T-helper 1 cell treated with Interleukin-12 subunit alpha and Interleukin-12 subunit beta and Interleukin-4 antibody, amounts not matched to agents 30 μg/mL and 1 μg/mL, for 36 hours (primary cell): ENCODE results near the gene SLC1A7.

Experiments
- H3K27ac Mint-ChIP-seq: one replicate; pipeline ENCODE4 v1.8.0; 2021; ENCODE audit warnings: mild to moderate bottlenecking, mixed read lengths
- H3K27me3 Mint-ChIP-seq: one replicate; pipeline ENCODE4 v1.8.0; 2021; ENCODE audit warnings: low read depth, mixed read lengths
- H3K36me3 Mint-ChIP-seq: one replicate; pipeline ENCODE4 v1.8.0; 2021; ENCODE audit warnings: low read depth, mixed read lengths
- H3K4me1 Mint-ChIP-seq: one replicate; pipeline ENCODE4 v1.8.0; 2021; ENCODE audit warnings: low read depth, mixed read lengths
- H3K4me3 Mint-ChIP-seq: one replicate; pipeline ENCODE4 v1.8.0; 2021; ENCODE audit warnings: mild to moderate bottlenecking, moderate library complexity, mixed read lengths
- H3K9me3 Mint-ChIP-seq: one replicate; pipeline ENCODE4 v1.8.0; 2021; ENCODE audit warnings: mixed read lengths

SLC1A7 gene

DNA sequence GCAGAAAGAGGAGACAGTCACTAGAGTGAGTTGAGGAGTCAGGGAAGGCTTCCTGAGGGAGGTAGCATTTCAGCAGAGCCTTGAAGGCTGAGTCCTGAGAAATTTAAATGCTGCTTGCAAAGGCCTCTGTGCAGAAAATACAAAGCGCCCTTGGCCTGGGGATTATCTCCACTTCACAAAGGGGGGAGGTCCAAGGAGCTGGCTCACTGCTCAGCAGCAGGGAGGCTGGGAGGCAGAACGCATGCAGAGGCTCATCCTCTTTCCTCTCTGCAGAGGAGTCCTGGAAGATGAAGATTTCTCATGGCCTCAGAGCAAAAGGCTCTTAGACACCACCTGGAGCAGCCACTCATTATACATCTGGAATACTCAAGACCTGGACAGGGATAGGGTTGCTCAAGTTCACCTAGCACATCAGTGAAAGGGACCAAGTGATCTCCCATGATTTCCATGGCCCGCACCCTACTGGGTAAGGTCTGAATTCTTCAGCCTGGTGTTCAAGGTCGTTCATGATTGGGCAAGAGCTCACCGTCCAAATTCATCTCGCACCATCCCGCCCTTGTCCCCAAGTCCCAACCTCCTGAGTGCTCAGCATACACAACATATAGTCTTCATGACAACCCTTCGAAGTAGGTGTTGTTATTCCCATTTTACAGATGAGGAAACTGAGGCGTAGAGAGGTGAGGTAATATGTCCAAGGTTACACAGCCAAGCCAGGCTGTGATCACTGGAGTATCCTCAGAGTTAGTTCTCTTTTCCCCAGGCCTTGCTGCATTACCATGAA is 9.0 kb downstream of the SLC1A7 start:
- no peak overlapping the region for H3K4me3 Mint-ChIP-seq

DNA sequence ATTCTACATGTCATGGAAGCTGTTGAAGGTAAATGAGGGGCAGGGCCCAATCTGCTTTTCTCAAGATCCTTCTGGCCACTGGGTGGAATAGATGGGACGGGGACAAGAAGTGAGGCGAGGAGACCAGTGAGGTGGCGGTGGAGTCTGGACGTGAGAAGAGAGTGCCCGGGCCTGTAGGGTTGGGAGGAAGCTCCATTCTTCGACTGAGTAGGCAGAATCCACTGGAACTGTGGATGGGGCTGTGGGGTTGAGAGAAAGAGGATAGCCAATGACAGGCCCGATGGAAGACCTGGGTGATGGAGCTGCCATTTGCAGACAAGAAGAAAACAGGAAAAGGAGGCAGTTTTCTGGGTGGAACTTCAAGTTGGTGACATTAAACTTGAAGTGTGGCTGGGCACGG is 10.3 kb downstream of the SLC1A7 start:
- no peaks in the 10 kb centered on the region for H3K36me3 Mint-ChIP-seq
- no peak overlapping the region for H3K4me3 Mint-ChIP-seq
- no peaks in the 10 kb centered on the region for H3K4me1 Mint-ChIP-seq
- H3K27ac Mint-ChIP-seq, result no peak overlapping the region
- H3K27me3 Mint-ChIP-seq, result no peaks in the 10 kb centered on the region
- H3K9me3 Mint-ChIP-seq, result peaks cover 1% of the 10 kb centered on the region

More for the DNA sequence above, 9.0 kb downstream of the SLC1A7 start:
- Mint-ChIP-seq H3K9me3 (peaks cover 12% of the 10 kb centered on the region), H3K4me1 (no peaks in the 10 kb centered on the region), H3K27me3 (no peaks in the 10 kb centered on the region), H3K27ac (no peak overlapping the region), H3K36me3 (no peaks in the 10 kb centered on the region)

DNA sequence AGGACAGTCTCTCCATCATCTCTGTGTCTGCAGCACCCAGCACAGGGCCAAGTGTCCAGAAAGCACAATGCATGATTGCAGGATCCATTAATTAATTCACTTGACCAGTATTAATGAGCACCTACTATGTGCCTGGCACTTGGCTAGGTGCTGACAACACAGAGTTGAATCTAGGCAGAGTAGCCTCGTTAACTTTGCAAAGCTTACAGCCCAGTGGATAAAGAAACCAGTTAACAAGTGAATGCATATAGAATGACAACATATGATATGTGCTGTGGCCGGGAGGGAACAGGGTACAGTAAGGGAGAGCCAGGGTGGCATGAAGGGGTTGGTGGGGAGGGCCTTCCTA is 10.9 kb downstream of the SLC1A7 start:
- H3K9me3 Mint-ChIP-seq, result no peaks in the 10 kb centered on the region
- H3K36me3 Mint-ChIP-seq, result no peaks in the 10 kb centered on the region
- no peak overlapping the region for H3K4me3 Mint-ChIP-seq
- H3K27ac Mint-ChIP-seq, result no peak overlapping the region
- H3K27me3 Mint-ChIP-seq, result no peaks in the 10 kb centered on the region
- no peaks in the 10 kb centered on the region for H3K4me1 Mint-ChIP-seq

DNA sequence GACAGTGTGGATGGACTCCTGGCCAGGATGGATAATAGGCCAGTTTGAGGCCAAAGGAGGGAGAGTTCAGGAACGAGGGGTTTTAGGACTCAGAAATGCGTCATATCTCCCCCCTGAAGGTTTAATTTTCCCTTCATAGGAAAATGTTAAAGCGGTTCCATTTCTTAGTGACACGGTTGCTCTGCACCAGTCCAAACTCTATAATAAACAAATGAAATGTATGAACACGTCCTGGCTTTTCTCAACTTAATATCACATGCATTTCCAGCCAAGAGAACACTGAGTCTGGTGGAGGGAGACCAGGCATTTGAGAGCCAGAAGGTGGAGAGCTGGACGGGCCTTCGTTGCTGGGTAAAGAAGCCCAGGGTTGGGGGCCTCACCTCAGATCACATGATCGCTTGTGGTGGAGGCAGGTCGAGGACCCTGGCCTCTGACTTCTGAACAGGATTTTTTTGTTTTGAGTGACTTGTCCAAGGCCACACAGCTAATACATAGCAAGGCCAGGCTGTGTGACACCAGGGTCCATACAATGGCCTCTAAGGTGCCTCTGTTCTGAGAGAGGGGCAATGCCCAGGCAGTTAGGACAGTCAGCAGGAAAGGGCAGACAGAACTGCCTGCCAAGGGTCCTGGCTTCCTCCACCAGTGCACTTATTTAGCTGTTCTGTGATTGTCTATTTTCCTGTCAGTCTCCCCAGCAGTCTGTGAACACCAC is 11.4 kb downstream of the SLC1A7 start:
- H3K27ac Mint-ChIP-seq, result no peak overlapping the region
- no peak overlapping the region for H3K4me3 Mint-ChIP-seq
- no peaks in the 10 kb centered on the region for H3K9me3 Mint-ChIP-seq
- H3K27me3 Mint-ChIP-seq, result no peaks in the 10 kb centered on the region
- no peaks in the 10 kb centered on the region for H3K36me3 Mint-ChIP-seq
- no peaks in the 10 kb centered on the region for H3K4me1 Mint-ChIP-seq

DNA sequence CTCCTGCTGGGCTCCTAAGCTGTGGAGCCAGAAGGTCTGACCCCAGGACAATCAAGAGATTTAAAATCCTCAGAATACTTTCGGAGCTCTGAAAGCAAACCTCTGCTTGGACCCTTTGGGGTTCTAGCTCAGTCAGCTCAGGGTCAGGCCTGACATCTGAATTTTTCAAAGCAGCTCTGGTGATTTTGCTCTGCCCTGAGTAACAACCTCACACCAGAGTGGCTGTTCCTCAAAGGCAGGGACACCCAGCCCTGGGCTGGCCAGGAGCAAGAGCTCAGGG is 11.9 kb downstream of the SLC1A7 start:
- Mint-ChIP-seq H3K36me3 (no peaks in the 10 kb centered on the region), H3K4me1 (no peaks in the 10 kb centered on the region), H3K4me3 (no peak overlapping the region), H3K9me3 (no peaks in the 10 kb centered on the region), H3K27me3 (no peaks in the 10 kb centered on the region), H3K27ac (no peak overlapping the region)

DNA sequence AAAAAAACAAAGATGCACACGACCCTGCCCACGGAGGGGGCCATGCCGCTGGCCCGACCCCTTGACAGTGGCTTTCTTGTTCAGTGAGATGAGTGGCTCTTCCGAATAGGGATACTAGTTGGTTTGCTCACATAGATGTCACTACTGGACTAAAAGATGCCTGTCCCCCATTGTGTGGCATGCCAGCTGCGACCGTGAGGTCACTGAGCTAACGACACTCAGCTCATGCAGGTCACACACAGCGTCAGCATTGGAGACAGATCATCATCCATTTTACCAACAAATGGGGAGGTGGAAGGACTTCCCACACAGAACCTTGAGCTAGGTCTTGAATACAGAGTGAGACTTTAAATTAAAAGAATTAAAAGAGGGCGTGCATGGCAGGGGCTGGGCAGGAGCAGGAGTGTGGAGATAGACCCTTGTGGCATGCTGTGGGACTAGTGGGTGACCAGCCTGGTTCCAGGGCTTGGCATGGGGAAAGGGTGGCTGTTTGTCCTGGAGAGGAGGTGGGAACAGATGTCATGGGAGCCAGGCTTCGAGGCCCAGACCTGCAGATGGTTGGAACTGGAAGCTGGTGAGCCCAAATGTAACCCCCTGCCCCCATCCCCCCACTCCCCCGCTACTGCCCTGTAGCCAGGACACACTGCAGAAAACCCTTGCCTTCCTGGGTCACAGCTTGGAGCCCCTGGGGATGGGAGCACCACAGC is 12.4 kb downstream of the SLC1A7 start:
- H3K4me3 Mint-ChIP-seq, result no peak overlapping the region
- H3K4me1 Mint-ChIP-seq, result no peaks in the 10 kb centered on the region
- H3K27me3 Mint-ChIP-seq, result peaks cover 1% of the 10 kb centered on the region
- H3K27ac Mint-ChIP-seq, result no peak overlapping the region
- no peaks in the 10 kb centered on the region for H3K36me3 Mint-ChIP-seq
- H3K9me3 Mint-ChIP-seq, result no peaks in the 10 kb centered on the region

DNA sequence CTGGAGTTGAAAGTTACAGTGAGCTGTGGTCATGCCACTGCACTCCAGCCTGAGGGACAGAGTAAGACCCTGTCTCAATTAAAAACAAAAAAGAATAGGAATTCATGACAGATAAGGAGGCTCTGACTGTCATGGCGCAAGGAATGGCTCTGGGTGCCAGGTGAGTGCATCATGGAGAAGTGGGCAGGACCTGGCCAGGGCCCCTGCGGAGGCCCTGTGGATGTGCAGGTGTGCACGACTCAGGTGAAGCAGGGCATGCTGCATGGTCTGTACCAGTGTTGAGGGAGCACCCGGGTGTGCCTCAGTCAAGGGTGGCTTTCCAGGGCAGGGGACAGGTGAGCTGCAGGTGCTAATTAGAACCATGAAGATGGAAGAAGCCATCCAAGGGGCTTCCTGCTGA is 14.0 kb downstream of the SLC1A7 start:
- H3K9me3 Mint-ChIP-seq, result no peaks in the 10 kb centered on the region
- H3K4me1 Mint-ChIP-seq, result no peaks in the 10 kb centered on the region
- no peaks in the 10 kb centered on the region for H3K36me3 Mint-ChIP-seq
- H3K27ac Mint-ChIP-seq, result no peak overlapping the region
- H3K27me3 Mint-ChIP-seq, result peaks cover 5% of the 10 kb centered on the region
- no peak overlapping the region for H3K4me3 Mint-ChIP-seq

DNA sequence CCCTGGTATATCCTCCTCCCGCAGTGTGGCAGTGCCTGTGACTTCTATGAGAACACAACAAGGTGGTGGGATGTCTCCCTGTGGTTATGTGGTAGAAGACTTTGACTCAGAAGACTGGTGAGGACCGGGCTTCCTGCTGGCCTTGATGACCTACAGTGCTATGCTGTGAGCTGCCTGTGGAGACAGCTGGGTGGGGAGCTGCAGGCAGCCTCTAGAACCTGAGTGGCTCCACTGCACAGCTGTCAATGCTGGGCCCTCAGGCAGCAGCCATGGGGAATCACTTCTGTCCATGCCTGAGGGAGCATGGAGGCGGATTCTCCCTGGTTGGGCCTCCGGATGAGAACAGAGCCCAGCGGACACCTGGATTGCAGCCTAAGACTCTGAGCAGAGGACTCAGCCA is 14.9 kb downstream of the SLC1A7 start:
- Mint-ChIP-seq H3K4me3 (no peak overlapping the region), H3K36me3 (no peaks in the 10 kb centered on the region), H3K27ac (no peak overlapping the region), H3K4me1 (no peaks in the 10 kb centered on the region), H3K27me3 (peaks cover 5% of the 10 kb centered on the region), H3K9me3 (no peaks in the 10 kb centered on the region)

DNA sequence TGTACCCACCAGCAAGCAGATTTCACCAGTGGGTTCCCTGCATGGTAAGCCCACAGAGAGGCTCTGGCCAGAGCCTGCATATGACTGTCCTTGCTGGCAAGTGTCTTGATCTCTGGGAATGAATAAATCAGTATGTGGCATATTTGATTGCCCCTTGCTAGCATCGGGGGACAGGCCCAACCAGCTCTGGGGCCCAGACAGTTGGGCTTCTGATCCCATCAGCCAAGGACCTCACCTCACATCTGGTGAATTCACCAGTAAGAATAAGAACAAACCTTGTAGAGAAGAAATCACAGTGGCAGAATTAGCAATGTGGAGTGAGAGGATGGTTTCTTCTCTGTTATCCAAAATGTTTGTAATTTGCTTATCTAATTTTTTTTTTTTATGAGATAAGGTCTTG is 15.9 kb downstream of the SLC1A7 start:
- Mint-ChIP-seq H3K36me3 (no peaks in the 10 kb centered on the region), H3K27ac (no peak overlapping the region), H3K4me1 (no peaks in the 10 kb centered on the region), H3K4me3 (no peak overlapping the region), H3K27me3 (peaks cover 5% of the 10 kb centered on the region), H3K9me3 (no peaks in the 10 kb centered on the region)

DNA sequence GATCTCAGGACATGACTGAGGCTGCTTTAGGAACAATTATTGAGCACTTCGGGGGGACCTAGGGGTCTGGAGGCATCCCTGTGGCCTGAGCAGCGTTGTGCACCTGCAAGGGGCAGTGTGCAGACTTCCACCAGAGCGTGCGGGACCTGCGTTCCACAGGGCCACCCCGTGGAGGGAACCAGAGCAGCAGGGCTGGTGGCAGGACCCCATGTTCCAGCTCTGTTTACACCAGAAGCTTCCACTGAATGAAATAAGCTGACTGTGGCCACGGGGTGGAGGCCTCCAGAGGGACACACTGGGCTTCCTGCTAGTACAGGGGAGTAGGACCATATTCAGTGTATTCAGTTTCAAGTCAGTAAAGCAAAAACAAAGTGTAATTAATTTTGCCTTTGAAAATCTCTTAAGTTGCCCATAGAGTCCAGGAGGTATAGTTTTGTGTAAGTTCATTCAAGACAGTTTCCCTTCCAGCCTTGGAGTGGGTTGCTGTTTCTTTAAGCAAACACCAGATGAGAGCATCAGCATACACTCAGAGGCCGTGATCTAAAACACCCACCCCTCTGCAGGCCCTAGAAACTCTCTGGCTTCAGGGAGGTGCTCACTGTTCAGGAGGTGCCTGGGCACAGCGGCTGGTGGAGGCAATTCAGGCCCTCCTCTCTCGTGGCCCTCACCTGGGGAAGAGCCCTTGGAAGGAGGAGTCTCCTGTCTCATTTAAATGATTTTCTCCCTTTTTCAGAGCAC is 16.6 kb downstream of the SLC1A7 start:
- H3K36me3 Mint-ChIP-seq, result no peaks in the 10 kb centered on the region
- no peak overlapping the region for H3K27ac Mint-ChIP-seq
- H3K27me3 Mint-ChIP-seq, result peaks cover 5% of the 10 kb centered on the region
- H3K4me1 Mint-ChIP-seq, result no peaks in the 10 kb centered on the region
- H3K9me3 Mint-ChIP-seq, result no peaks in the 10 kb centered on the region
- H3K4me3 Mint-ChIP-seq, result no peak overlapping the region

DNA sequence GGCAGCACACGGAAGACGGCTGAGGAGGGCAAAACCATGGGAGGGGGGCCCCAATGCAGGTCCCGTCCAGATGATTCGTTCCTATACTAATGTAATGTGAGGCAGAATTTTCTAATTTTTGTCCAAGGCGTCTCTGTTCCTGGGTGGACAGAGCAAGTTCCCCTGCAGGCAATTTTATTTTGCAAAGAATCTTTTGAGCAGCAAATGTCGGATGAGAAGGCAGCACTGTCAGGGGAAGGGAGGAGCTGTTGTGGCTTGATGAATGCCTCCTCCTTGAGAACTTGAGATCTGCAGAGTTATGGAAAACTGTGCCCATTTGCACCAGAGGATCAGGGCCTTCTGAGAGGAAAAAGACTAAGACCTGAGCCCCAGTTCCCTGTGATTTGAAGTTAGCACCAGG is 17.3 kb downstream of the SLC1A7 start:
- peaks cover 5% of the 10 kb centered on the region for H3K27me3 Mint-ChIP-seq
- no peaks in the 10 kb centered on the region for H3K36me3 Mint-ChIP-seq
- no peak overlapping the region for H3K4me3 Mint-ChIP-seq
- H3K4me1 Mint-ChIP-seq, result no peaks in the 10 kb centered on the region
- H3K9me3 Mint-ChIP-seq, result no peaks in the 10 kb centered on the region
- no peak overlapping the region for H3K27ac Mint-ChIP-seq

DNA sequence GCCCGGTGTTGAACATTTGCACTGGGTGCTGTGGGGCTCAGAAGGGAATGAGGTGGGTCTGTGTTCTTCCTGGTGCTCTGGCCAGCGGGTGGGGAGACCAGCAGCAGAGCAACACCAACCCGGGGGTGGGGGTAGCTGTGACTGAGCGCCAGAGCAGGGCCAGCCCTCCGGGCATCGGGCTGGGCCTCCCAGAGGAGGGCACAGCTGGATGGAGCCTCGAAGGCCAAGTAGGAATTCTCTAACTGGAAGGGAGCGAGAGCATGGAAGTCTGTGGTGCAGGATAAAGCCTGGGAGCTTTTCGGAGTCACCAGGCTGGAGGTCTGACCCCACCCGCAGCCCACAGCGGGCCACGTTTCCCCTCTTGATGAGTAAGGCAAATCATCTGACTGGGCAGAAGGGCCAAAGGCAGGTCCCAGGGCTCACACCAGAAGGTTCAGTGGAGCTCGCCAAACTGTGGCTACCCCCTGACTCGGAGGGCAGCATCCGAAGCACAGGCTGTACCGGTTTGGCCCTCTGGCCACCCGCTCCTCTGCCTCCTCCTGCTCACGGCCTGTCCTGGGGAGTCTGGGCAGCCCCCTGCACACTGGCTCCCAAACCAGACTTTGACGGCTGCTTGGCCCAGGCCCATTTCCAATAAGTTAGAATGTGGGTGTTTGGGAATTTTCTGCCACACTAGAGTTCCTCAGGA is 18.8 kb downstream of the SLC1A7 start:
- Mint-ChIP-seq H3K4me3 (no peak overlapping the region), H3K9me3 (no peaks in the 10 kb centered on the region), H3K4me1 (no peaks in the 10 kb centered on the region), H3K27me3 (peaks cover 5% of the 10 kb centered on the region), H3K36me3 (no peaks in the 10 kb centered on the region), H3K27ac (no peak overlapping the region)

DNA sequence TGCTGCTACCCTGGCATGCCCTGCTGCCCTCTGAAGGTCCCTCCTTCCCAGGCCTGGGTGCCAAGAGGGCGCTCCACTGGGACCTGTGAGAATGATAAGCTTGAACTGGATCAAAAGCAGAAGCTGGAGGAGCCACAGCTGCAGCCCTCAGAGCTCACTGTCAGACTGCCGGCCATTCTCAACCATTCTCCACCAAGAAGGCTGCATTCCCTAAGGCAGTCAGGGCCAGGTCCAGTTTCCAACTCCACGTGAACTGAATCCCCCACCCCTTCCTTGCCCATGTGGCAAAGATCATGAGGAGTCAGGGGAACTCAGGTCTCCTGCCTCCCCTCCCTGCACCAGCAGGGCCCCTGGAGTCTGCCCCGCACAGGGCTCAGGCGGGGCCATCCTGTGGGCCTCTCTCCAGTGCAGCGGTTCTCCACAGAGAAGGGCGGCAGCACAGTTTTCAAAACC is 19.5 kb downstream of the SLC1A7 start:
- no peaks in the 10 kb centered on the region for H3K4me1 Mint-ChIP-seq
- H3K4me3 Mint-ChIP-seq, result no peak overlapping the region
- peaks cover 5% of the 10 kb centered on the region for H3K27me3 Mint-ChIP-seq
- H3K27ac Mint-ChIP-seq, result no peak overlapping the region
- no peaks in the 10 kb centered on the region for H3K9me3 Mint-ChIP-seq
- H3K36me3 Mint-ChIP-seq, result no peaks in the 10 kb centered on the region

DNA sequence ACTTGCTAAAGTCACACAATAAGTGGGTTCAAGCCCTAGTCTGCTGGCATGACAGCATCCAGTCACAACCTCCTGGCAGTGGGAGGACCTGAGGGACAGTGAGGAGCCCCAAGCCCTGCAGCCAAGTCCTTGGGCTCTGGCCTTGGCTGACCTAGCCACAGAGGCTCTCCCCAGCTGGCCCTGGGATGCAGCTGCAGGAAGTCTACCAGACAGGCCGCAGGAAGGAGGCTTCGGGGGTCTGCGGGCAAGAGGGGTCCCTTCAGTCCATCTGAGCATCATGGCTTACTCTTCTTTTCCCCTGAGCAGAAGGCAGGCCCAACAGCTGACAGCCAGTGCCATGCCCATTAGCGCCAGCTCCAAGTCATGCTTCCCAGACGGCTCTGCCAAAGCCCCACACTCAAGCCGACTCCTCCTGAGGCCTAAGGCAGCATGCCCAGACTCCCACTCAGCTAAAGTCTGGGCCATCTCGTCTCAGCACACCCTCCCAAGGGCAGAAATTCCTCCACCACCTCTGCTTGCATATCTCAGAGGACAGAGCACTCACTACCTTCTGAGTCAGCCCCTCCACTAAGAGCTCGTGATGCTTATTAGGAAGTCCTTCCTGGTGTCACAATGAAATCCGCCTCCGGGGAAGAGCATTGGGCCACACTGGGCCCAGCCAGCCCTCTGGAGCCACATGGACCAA is 20.1 kb downstream of the SLC1A7 start:
- Mint-ChIP-seq H3K27ac (no peak overlapping the region), H3K27me3 (peaks cover 5% of the 10 kb centered on the region), H3K9me3 (no peaks in the 10 kb centered on the region), H3K4me1 (no peaks in the 10 kb centered on the region), H3K36me3 (no peaks in the 10 kb centered on the region), H3K4me3 (no peak overlapping the region)
